Measurements from ENCODE around the gene IL1A.
A peak's percentile ranks its signal among the peaks of the same experiment; 100 is the strongest.

The IL1A gene

GRCh38 chr2:112749755-112750559, 34.3 kb downstream of the IL1A start:
- Mint-ChIP-seq H3K36me3 (ENCODE audit: low read depth) (peaks cover 52% of the 10 kb centered on the region), H3K27me3 (no peaks in the 10 kb centered on the region), H3K27ac (no peak overlapping the region)

DNA sequence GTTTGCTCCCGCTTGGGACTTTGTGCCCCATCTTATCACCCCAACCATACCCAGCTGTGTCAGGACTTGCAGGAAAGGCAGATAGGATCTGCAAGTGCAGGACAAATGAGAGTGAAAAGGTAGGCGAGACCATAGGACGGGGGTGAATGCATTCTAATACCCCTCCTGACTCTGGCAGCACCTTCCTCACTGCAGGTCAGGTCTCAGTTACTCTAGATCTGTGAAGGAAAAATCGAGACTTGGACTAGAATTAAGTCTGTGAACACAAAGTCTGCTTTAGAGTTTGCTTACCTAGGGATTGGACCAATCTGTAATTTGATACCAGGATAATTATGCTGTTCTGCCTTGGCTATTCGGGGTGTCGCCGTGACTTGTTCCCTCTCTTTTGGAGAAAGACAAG, 43.8 kb downstream of the IL1A start:
- H3K4me3 Mint-ChIP-seq, result no peak overlapping the region
- no peak overlapping the region for H3K27ac Mint-ChIP-seq
- H3K27me3 Mint-ChIP-seq, result no peaks in the 10 kb centered on the region
- no peak for DNase-seq
- peaks cover 8% of the 10 kb centered on the region for H3K4me1 Mint-ChIP-seq (ENCODE audit: low read depth)
- peaks cover 50% of the 10 kb centered on the region for H3K36me3 Mint-ChIP-seq (ENCODE audit: low read depth)
- no peaks in the 10 kb centered on the region for H3K9me3 Mint-ChIP-seq

More at GRCh38 chr2:112749755-112750559, 34.3 kb downstream of the IL1A start:
- H3K4me3 Mint-ChIP-seq, result no peak overlapping the region
- no peaks in the 10 kb centered on the region for H3K9me3 Mint-ChIP-seq
- peaks cover 14% of the 10 kb centered on the region for H3K4me1 Mint-ChIP-seq (ENCODE audit: low read depth)
- DNase-seq, result peak; percentile 87

DNA sequence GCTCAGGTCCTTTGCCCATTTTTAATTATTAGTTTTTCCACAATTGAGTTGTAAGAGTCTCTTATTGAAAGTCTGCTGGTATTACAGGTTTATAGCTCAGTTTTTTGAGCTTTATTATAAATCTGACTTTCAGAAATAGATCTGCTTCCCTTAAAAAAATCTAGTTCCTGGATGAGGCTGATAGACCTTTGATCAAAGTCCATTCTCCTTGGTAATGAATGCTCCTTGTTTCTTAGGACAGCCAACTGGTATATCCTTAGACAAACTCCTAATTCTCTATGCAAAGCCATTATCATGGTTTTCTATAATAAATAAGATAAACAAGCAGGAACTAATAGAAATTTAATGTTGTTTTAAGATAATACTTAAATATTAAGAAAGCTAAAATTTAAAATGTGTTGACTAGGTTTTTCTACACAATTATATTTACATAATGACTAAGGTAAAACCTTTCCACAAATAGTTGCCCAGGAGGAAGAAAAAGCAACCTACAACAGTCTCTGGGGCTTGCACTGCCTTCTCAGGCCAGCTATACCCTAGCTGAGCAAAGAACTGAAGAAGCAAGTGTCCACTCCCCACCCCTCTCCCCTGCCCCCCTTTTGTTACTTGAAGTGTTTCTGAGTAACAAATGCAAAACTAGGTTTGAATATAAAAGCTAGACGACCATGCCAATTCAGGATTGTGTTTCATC, 46.6 kb downstream of the IL1A start:
- Mint-ChIP-seq H3K9me3 (no peaks in the 10 kb centered on the region), H3K36me3 (ENCODE audit: low read depth) (peaks cover 46% of the 10 kb centered on the region), H3K27me3 (no peaks in the 10 kb centered on the region), H3K27ac (no peak overlapping the region), H3K4me3 (no peak overlapping the region), H3K4me1 (ENCODE audit: low read depth) (peaks cover 8% of the 10 kb centered on the region)
- DNase-seq, result no peak

GRCh38 chr2:112733871-112734270, 50.4 kb downstream of the IL1A start:
- peaks cover 13% of the 10 kb centered on the region for H3K36me3 Mint-ChIP-seq (ENCODE audit: low read depth)
- no peaks in the 10 kb centered on the region for H3K27me3 Mint-ChIP-seq
- no peaks in the 10 kb centered on the region for H3K9me3 Mint-ChIP-seq
- no peak overlapping the region for H3K4me3 Mint-ChIP-seq
- peaks cover 8% of the 10 kb centered on the region for H3K4me1 Mint-ChIP-seq (ENCODE audit: low read depth)
- DNase-seq, result no peak
- no peak overlapping the region for H3K27ac Mint-ChIP-seq

GRCh38 chr2:112733456-112733855, 50.8 kb downstream of the IL1A start:
- H3K9me3 Mint-ChIP-seq, result no peaks in the 10 kb centered on the region
- no peak for DNase-seq
- peaks cover 4% of the 10 kb centered on the region for H3K27me3 Mint-ChIP-seq
- H3K4me3 Mint-ChIP-seq, result no peak overlapping the region
- H3K27ac Mint-ChIP-seq, result no peak overlapping the region
- peaks cover 8% of the 10 kb centered on the region for H3K4me1 Mint-ChIP-seq (ENCODE audit: low read depth)
- peaks cover 9% of the 10 kb centered on the region for H3K36me3 Mint-ChIP-seq (ENCODE audit: low read depth)

DNA sequence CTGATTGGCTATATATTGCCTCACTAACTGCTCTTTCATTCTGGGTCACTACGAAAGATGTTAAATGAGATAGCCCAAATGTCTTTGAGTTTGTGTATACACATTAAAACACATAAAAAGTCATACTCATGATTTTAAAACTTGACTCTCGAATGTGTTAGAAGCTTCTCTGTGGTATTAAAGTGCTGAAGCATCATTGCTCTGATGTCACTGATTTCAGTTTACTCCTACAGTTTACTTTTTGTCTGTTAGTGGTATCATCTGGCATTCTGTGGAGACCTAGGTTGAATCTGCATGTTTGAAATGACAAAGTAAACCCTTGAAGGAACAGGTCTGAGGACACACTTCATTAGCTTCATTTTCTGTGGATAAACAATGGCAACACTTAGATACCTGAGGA, 52.8 kb downstream of the IL1A start:
- Mint-ChIP-seq H3K4me3 (no peak overlapping the region), H3K27ac (no peak overlapping the region), H3K4me1 (ENCODE audit: low read depth) (peaks cover 4% of the 10 kb centered on the region), H3K9me3 (no peaks in the 10 kb centered on the region), H3K36me3 (ENCODE audit: low read depth) (no peaks in the 10 kb centered on the region), H3K27me3 (peaks cover 13% of the 10 kb centered on the region)
- DNase-seq, result no peak

DNA sequence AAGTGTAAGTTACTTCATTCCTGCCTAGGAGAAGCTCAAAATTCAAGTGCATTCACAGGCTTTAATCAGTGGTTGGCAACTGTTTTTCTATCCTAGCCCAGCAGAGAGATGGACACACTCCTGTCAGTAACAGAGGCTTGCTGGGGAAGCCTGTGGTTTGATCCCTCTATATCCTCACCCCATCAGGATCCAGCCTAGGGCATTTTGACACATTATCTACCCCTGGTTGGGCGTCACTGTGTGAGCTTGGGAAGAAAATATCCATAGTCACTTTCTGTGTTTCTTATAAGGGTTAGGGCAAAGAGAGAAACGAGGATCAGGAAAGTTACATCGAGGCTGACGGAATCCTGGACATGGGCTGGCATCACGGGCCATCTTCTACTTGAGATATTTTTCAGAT, 53.5 kb downstream of the IL1A start:
- H3K36me3 Mint-ChIP-seq (ENCODE audit: low read depth), result no peaks in the 10 kb centered on the region
- H3K27me3 Mint-ChIP-seq, result peaks cover 13% of the 10 kb centered on the region
- H3K9me3 Mint-ChIP-seq, result no peaks in the 10 kb centered on the region
- H3K27ac Mint-ChIP-seq, result no peak overlapping the region
- H3K4me3 Mint-ChIP-seq, result no peak overlapping the region
- peaks cover 5% of the 10 kb centered on the region for H3K4me1 Mint-ChIP-seq (ENCODE audit: low read depth)
- no peak for DNase-seq

DNA sequence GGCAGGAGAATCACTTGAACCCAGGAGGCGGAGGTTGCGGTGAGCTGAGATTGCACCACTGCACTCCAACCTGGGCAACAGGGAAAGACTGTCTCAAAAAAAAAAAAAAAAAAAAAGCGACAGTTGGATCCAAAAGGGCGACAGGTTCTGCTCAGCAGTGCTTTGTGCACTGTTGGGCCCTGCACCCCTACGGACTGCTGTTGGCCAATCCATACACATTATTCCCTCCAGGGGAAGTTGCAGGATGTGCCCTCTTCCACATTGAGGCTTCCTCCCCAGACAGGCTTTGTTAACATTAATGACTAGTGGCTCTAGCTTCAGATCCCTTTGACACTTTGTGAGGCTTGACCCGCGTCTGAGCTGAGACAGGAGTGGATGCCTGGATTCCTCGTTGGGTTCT, 54.1 kb downstream of the IL1A start:
- H3K4me3 Mint-ChIP-seq, result no peak overlapping the region
- no peaks in the 10 kb centered on the region for H3K36me3 Mint-ChIP-seq (ENCODE audit: low read depth)
- H3K9me3 Mint-ChIP-seq, result no peaks in the 10 kb centered on the region
- H3K4me1 Mint-ChIP-seq (ENCODE audit: low read depth), result peaks cover 5% of the 10 kb centered on the region
- no peak for DNase-seq
- no peak overlapping the region for H3K27ac Mint-ChIP-seq
- H3K27me3 Mint-ChIP-seq, result peaks cover 13% of the 10 kb centered on the region

GRCh38 chr2:112728378-112729175, 55.7 kb downstream of the IL1A start:
- peaks cover 13% of the 10 kb centered on the region for H3K27me3 Mint-ChIP-seq
- H3K4me3 Mint-ChIP-seq, result no peak overlapping the region

GRCh38 chr2:112728029-112728362, 56.3 kb downstream of the IL1A start:
- H3K36me3 Mint-ChIP-seq (ENCODE audit: low read depth), result no peaks in the 10 kb centered on the region
- no peak for DNase-seq
- H3K4me3 Mint-ChIP-seq, result no peak overlapping the region
- H3K4me1 Mint-ChIP-seq (ENCODE audit: low read depth), result peaks cover 5% of the 10 kb centered on the region
- no peak overlapping the region for H3K27ac Mint-ChIP-seq
- H3K27me3 Mint-ChIP-seq, result peaks cover 13% of the 10 kb centered on the region
- no peaks in the 10 kb centered on the region for H3K9me3 Mint-ChIP-seq

More at GRCh38 chr2:112728378-112729175, 55.7 kb downstream of the IL1A start:
- Mint-ChIP-seq H3K36me3 (ENCODE audit: low read depth) (no peaks in the 10 kb centered on the region), H3K27ac (no peak overlapping the region), H3K9me3 (no peaks in the 10 kb centered on the region), H3K4me1 (ENCODE audit: low read depth) (peaks cover 5% of the 10 kb centered on the region)
- DNase-seq, result no peak

DNA sequence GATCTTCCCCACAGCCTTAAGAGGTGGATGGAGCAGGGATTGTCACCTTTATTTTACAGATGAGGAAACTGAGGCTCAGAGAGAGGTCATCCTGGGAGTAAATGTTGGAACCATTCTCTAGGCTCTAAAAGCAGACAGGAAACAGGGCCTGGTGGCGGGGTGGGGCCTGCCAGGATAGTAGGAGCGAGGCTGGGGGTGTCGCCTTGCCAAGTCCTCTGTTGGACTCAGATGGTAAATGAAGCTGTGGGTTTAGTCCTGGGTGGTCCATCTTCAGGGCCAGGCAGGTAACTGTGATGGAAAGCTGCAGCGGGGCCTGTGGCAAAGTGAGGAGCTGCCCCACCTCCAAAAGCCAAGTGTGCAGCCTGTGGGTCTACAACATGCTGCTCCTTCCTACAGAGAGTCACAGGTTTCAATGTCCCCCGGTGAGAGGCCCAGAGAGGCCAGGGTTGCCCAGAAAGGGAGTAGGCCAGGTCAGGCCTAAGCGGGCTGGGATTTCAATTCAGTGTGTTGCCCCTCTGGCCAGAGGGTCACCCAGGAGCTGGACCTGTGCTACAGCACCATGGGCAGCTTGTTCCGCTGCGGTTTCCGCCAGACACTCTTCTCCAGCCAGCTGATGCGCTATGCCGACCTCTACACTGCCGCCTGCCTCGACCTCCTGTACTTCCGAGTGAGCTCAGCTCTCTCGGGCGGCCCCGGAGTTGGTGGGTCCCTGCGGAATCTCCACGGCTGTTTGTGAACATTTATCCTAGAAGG, 56.8 kb downstream of the IL1A start:
- no peak overlapping the region for H3K4me3 Mint-ChIP-seq
- peaks cover 5% of the 10 kb centered on the region for H3K4me1 Mint-ChIP-seq (ENCODE audit: low read depth)
- no peaks in the 10 kb centered on the region for H3K9me3 Mint-ChIP-seq
- DNase-seq, result no peak
- peaks cover 13% of the 10 kb centered on the region for H3K27me3 Mint-ChIP-seq
- H3K27ac Mint-ChIP-seq, result no peak overlapping the region
- no peaks in the 10 kb centered on the region for H3K36me3 Mint-ChIP-seq (ENCODE audit: low read depth)

DNA sequence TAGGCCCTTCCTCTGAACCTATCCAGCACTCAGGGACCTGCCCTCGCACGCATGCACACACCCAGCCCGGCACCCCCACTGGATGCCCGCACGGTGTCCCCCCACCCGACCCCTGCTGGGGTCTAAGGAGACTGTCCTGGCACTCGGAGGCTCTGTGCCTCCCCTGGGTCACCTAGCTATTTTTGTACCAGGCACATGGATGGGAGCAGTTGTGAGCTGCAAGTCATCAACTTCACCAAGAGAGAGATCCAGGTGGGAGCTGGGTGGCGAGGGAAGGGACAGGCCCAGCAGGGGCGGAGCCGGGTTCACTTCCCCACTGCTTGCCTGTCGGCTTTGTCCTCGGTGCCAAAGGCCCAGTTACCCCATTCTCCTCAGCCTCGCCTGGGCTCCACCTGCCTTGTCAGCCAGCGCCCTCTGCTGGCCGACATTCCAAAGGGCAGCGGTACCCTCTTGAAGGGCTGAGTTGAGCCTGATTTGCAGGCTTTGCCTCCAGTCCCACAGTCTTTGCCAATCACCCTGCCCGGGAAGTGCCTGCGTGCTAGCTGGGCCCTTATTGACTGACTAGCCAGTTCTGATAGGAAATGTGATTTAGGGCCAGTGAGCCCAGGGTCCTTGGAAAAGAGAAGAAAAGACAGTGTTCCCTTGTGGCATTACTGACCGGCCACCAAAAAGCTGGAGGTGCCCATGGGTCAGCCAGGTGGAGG, 57.7 kb downstream of the IL1A start:
- Mint-ChIP-seq H3K27ac (no peak overlapping the region), H3K27me3 (peaks cover 13% of the 10 kb centered on the region), H3K9me3 (no peaks in the 10 kb centered on the region), H3K4me3 (no peak overlapping the region), H3K4me1 (ENCODE audit: low read depth) (peaks cover 5% of the 10 kb centered on the region), H3K36me3 (ENCODE audit: low read depth) (no peaks in the 10 kb centered on the region)
- DNase-seq, result peak; percentile 92

DNA sequence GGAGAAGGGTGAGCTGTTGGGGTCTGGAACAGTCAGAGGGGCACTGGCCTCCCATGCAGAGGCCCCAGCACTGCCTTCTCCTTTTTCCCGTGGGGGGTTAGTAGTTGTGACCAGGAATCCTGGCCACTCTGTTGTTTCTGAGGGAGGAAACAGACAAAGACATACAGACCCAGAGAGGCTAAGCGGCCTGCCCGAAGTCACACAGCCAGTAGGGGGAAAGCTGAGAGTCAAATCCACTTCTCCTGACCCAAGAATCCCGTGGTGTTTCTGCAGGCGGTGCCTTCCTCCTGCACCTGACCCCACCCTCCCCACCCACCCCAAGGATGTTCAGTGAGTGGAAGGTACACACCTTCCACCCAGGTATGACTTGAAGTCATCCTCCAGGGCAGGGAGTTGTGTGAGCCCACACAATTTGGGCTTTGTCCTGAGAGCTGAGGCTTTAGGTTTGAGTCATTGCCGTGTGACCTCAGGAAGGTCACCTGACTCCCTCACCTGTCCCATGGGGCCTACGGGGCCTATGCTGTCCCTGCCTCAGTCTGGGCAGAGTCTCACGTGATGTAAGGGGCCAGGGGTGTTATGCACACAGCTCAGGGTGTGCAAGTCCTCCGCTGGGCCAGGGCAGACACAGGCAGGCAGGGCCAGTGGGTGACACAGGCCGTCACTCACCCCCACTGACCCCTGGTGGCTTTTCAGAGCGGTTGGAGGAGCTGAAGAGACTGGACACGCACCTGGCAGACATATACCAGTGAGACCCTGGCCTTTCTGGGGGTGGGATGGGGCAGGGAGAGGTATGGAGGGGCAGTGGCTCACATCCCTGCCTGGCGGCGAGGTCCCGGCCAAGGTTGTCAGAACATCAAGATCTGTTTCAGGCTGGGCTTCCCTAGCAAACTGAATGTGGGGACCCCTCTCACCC, 58.5 kb downstream of the IL1A start:
- Mint-ChIP-seq H3K27ac (no peak overlapping the region), H3K9me3 (no peaks in the 10 kb centered on the region), H3K4me1 (ENCODE audit: low read depth) (peaks cover 5% of the 10 kb centered on the region), H3K36me3 (ENCODE audit: low read depth) (no peaks in the 10 kb centered on the region), H3K4me3 (no peak overlapping the region), H3K27me3 (peaks cover 13% of the 10 kb centered on the region)
- no peak for DNase-seq
